Eye (tissue), 1 donor: ENCODE measurements around the gene ACER1.
"Not testable (repeated sequence)": the region's sequence is repeated elsewhere in the genome, so short reads cannot be mapped to it uniquely, and the experiment has no call there.

Experiments used
- DNase-seq: peaks from one replicate; pipeline ENCODE4 v3.0.0-alpha.2; 2015

The ACER1 gene

GRCh38 chr19:6355321-6356040, 22.1 kb upstream of the ACER1 start:
- DNase-seq: not testable (repeated sequence)

GRCh38 chr19:6354098-6354674, 20.8 kb upstream of the ACER1 start:
- DNase-seq: peak; percentile 1

DNA sequence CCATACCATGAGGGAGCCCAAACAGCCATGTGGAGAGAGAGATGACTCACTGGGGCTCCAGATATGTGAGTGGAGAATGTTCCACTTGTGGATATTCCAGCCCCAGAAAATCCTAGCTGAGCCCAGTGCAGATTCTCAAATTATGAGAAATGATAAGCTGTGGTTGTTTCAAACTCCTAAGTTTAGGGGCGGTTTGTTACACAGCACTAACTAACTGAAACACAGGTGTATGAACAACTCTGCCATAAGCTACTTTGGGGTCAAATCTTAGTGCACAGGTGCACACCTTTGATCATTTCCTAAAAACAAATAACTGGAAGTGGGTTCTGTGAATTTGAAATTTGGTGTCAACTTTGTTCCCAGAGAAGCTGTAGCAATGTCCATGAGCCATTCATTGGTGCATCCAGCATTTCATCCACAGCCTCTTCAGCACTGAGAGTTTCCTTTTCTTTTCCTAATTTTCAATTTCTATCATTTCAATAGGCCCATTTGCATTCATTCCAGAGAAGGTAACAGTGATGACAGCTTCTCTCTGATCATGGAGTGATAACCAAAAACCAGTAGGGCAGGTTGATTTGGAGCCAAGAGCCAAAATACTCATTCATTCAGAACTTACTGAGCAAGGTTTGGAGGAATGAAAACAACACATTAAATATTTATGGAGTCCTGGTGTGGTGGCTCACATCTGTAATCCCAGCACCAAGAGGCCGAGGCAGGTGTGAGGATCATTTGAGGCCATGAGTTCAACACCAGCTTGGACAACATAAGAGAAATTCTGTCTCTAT, 19.2 kb upstream of the ACER1 start:
- no peak for DNase-seq

GRCh38 chr19:6350688-6351087, 17.3 kb upstream of the ACER1 start:
- no peak for DNase-seq

DNA sequence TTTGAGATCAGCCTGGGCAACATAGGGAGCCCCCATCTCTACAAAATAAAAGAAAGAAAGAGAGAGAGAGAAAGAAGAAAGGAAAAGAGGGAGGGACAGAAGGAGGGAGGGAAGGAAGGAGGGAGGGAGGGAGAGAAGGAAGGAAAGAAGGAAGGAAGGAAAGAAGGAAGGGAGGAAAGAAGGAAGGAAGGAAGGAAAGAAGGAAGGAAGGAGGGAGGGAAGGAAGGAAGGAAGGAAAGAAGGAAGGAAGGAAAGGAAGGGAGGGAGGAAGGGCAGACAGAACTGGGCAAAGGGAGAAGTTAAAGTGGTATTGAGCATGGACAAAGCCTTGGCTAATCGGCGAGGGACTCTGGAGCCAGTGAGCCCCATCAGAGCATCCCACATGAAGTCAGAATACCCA, 15.9 kb upstream of the ACER1 start:
- DNase-seq: not testable (repeated sequence)

DNA sequence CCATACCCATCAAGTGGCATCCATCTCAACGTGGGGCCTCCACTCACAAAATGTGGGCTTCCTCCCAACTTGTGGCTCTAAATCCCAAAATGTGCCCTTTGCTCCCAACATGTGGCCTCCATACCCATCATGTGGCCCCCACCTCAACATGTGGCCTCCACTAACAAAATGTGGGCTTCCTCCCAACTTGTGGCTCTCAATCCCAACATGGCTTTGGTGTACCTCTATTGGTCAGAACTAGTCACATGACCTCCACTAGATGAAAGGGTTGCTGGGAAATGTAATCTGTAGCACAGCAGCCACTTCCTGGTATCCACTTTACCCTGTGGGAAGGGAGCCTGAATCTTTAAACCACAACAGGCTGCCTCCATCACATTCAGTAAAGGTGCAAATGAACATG, 10.1 kb upstream of the ACER1 start:
- no peak for DNase-seq

- DNase-seq: no peak
These were observed 7.2 kb upstream of the ACER1 start for GRCh38 chr19:6340493-6341201.

GRCh38 chr19:6334490-6335285, 1.3 kb upstream of the ACER1 start:
- DNase-seq: no peak

DNA sequence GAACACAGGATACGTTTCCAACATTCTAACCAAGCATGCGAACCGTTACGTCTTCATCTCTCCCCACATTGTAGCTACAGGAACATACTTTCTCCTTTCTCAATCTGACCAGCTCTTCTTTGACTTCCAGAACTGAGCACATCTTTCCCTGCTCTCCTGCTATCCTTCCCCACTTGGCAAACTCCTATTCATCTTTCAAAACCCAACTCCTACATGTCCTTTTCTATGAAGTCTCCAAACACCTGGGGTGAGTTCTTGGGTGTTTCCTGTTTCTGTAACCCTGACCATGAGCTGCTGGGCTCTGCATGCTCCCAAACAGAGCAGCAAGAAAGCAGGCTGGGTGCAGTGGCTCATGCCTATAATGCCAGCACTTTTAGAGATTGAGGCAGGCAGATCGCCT, 6.6 kb downstream of the ACER1 start:
- no peak for DNase-seq

- no peak for DNase-seq
These were observed 7.8 kb downstream of the ACER1 start for GRCh38 chr19:6325614-6326013.

- DNase-seq: no peak
These were observed 8.7 kb downstream of the ACER1 start for GRCh38 chr19:6324757-6325156.

GRCh38 chr19:6322284-6322683, 11.1 kb downstream of the ACER1 start:
- no peak for DNase-seq

DNA sequence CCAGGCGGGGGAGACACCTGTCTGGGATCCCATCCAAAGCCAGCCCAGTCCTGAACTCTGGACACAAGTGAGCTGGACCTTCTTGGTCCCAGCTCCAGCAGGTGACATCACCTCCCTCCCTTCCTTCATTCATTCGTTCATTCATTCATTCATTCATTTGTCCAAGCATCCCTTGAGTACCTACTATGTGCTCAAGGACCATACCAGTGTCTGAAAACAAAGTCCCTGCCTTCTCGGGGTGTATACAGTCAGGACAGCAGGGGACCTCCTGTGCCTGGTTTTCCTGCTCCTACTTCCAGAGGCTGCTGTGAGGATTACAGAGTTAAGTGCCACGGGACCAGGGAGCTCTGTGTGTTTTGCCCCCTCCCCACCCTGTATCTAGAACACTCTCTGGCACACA, 14.0 kb downstream of the ACER1 start:
- DNase-seq: no peak

DNA sequence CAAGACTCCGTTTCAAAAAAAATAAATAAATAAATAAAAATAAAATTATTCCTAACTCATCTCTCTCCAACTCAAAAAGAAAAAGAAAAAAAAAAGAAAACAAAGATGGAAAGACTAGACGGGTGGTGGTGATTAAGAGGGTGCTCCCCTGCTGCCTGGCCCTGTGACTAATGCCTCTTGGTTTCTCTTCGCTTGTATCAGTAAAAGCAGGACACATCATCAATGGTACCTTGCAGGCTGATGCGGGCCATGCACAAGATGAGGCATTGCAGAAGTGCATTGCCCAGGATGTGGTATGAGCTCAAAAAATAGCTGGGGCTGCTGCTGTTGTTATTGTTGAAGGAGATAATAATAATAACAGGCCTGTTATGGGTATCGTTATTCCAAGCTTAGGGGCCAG, 14.6 kb downstream of the ACER1 start:
- DNase-seq: no peak

GRCh38 chr19:6315646-6316045, 17.8 kb downstream of the ACER1 start:
- not testable (repeated sequence) for DNase-seq

DNA sequence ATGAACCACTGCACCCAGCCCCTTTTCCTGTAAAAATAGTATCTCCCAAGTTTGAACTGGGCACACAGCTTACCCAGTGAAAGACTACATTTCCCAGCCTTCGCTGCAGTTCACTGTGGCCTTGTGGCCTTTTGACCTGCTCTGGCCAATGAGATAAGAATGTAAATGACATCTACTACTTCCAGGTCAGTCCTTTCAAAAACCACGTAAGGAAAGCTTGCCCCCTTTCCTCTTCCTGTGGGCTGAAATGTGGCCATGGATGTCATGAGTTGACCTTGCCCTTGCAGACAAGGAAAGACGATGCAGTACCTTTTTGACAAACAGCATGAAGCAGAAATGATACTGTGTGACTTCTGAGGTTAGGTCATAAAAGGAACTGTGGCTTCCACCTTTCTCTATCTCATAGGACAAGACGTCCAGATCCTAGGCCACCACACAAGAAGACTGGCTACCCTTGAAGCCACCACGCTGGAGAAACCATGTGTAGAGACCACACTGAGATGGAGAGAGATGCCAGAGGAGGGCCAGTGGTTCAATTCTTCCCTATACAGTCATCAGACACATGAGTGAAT, 19.9 kb downstream of the ACER1 start:
- DNase-seq: no peak

DNA sequence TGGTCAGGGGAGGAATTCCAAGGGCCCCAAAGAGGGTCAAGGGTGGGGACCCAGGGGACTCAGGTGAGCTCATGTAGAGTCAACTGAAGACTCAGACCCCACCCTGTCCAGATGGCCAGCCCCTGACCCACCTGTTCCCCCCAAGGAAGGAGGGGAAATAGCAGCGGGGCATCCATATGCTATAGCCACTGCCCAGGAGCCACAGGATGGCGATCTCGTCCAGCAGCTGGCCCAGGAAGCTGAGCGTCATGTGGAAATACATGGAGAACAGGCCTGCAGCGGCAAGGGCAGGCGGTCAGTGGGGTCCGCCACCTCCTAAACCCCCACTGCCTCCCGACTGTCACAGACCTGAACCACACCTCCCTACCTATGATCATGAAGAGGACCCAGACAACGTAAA, 21.4 kb downstream of the ACER1 start:
- no peak for DNase-seq

GRCh38 chr19:6298413-6298812, 35.0 kb downstream of the ACER1 start:
- no peak for DNase-seq

- DNase-seq: no peak
These were observed 36.2 kb downstream of the ACER1 start for GRCh38 chr19:6297202-6297601.

- DNase-seq: no peak
These were observed 41.4 kb downstream of the ACER1 start for GRCh38 chr19:6292006-6292405.

GRCh38 chr19:6288737-6289136, 44.7 kb downstream of the ACER1 start:
- DNase-seq: no peak

GRCh38 chr19:6287269-6287885, 46.0 kb downstream of the ACER1 start:
- no peak for DNase-seq
